PFSK-1 (cell line): ENCODE measurements around the gene DNAH2.
A peak's percentile ranks its signal among the peaks of the same experiment; 100 is the strongest.

Source experiments
- FOXP2 ChIP-seq: optimal IDR thresholded peaks from 2 replicates; pipeline ENCODE3; 2011; ENCODE audit warnings: borderline replicate concordance, control low read depth, inconsistent platforms; ENCODE audit not compliant: insufficient read depth; ENCODE audit errors: extremely low read length, extremely low read depth
- POLR2AphosphoS5 ChIP-seq: IDR thresholded peaks from 2 replicates; pipeline ENCODE4 v1.6.1; 2012; ENCODE audit warnings: low read depth, mild to moderate bottlenecking, control low read depth, low read length, moderate library complexity
- SIN3A ChIP-seq: IDR thresholded peaks from 2 replicates; pipeline ENCODE4 v1.6.1; 2012; ENCODE audit warnings: mild to moderate bottlenecking, low read length, moderate library complexity, borderline replicate concordance; ENCODE audit not compliant: insufficient read depth
- TAF1 ChIP-seq: IDR thresholded peaks from 2 replicates; pipeline ENCODE4 v1.6.1; 2012; ENCODE audit warnings: low read length, control low read depth, borderline replicate concordance; ENCODE audit not compliant: insufficient read depth
- TF ChIP-seq, protein P1 (sequence below), 2 experiments: IDR thresholded peaks; 2 replicates each; pipeline versions ENCODE4 v1.6.1 to v1.8.0; 2011 to 2012; ENCODE audit warnings: low read depth in 2 of 2, low read length in 2 of 2, control low read depth in 1 of 2, inconsistent platforms in 1 of 2, mild to moderate bottlenecking in 1 of 2, moderate library complexity in 1 of 2; ENCODE audit not compliant: insufficient read depth in 1 of 2

Gene DNAH2

DNA sequence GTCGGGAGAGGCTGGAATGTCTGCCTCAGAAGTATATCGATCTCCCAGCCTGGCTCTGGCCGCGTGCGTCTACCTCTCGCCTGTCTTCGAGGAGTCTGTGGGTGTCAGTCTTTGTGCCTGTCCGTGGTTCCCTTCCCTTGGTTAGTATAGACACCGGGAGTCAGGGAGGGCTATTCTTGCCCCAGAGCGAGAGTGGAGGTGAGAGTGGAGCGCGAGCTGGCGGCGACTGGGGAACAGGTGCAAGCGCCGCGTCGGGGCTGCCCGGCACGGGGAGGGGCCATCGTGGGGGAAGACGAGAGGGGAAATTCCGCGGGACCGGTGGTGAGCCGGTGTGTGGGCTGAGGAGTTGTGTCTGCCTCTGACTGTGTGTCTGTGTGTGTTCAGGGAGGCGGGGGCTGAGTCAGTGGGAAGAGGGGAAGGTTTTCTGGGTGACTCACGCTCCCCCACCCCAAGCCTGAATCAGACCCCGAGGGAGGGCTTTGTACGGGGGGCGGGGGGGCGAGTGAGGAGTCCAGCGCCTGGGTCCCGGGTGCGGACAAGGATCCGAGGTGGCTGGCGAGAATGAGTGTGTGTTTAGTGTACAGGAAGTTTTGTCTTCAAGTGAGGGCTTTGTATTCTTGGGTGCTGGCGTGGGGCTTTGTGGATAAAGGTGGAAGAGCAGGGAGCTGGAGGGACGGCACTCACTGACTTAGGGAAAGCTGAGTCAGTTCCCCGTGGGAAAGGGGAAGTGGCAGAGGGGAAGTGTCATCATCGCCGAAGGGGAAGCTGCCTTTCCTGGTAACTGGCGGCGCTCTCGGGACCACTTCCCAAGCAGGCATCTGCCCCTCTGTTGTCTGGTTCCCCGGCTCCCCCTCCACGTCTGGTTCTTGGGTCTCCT lies 125.1 kb downstream of the DNAH2 start:
- TF ChIP-seq TAF1 (no peak), FOXP2 (no peak), POLR2AphosphoS5 (no peak), SIN3A (peak; percentile 90)
- TF ChIP-seq, protein P1, sequence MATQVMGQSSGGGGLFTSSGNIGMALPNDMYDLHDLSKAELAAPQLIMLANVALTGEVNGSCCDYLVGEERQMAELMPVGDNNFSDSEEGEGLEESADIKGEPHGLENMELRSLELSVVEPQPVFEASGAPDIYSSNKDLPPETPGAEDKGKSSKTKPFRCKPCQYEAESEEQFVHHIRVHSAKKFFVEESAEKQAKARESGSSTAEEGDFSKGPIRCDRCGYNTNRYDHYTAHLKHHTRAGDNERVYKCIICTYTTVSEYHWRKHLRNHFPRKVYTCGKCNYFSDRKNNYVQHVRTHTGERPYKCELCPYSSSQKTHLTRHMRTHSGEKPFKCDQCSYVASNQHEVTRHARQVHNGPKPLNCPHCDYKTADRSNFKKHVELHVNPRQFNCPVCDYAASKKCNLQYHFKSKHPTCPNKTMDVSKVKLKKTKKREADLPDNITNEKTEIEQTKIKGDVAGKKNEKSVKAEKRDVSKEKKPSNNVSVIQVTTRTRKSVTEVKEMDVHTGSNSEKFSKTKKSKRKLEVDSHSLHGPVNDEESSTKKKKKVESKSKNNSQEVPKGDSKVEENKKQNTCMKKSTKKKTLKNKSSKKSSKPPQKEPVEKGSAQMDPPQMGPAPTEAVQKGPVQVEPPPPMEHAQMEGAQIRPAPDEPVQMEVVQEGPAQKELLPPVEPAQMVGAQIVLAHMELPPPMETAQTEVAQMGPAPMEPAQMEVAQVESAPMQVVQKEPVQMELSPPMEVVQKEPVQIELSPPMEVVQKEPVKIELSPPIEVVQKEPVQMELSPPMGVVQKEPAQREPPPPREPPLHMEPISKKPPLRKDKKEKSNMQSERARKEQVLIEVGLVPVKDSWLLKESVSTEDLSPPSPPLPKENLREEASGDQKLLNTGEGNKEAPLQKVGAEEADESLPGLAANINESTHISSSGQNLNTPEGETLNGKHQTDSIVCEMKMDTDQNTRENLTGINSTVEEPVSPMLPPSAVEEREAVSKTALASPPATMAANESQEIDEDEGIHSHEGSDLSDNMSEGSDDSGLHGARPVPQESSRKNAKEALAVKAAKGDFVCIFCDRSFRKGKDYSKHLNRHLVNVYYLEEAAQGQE (IDR thresholded peaks at IDR 0.05; ENCODE audit: insufficient read depth in 1 of 2, low read depth in 2 of 2, low read length in 2 of 2): 0 out of 4 replicates have a peak, but pooled peaks of 1 of the 2 experiments have one; percentile 45

- TF ChIP-seq POLR2AphosphoS5: no peak
- TF ChIP-seq FOXP2: no peak
- no peak; the same call in 1 of the 2 replicates for TF ChIP-seq TAF1
- TF ChIP-seq SIN3A: no peak
- TF ChIP-seq, protein P1 (IDR thresholded peaks at IDR 0.05; ENCODE audit: insufficient read depth in 1 of 2, low read depth in 2 of 2, low read length in 2 of 2): no peak
These were observed 125.7 kb downstream of the DNAH2 start for GRCh38 chr17:7843257-7843535.

- TF ChIP-seq SIN3A (peak; percentile 99), POLR2AphosphoS5 (peak; percentile 58), TAF1 (no peak), FOXP2 (no peak)
- TF ChIP-seq, protein P1 (IDR thresholded peaks at IDR 0.05; ENCODE audit: insufficient read depth in 1 of 2, low read depth in 2 of 2, low read length in 2 of 2): no peak
These were observed 126.2 kb downstream of the DNAH2 start for GRCh38 chr17:7843536-7844291.

DNA sequence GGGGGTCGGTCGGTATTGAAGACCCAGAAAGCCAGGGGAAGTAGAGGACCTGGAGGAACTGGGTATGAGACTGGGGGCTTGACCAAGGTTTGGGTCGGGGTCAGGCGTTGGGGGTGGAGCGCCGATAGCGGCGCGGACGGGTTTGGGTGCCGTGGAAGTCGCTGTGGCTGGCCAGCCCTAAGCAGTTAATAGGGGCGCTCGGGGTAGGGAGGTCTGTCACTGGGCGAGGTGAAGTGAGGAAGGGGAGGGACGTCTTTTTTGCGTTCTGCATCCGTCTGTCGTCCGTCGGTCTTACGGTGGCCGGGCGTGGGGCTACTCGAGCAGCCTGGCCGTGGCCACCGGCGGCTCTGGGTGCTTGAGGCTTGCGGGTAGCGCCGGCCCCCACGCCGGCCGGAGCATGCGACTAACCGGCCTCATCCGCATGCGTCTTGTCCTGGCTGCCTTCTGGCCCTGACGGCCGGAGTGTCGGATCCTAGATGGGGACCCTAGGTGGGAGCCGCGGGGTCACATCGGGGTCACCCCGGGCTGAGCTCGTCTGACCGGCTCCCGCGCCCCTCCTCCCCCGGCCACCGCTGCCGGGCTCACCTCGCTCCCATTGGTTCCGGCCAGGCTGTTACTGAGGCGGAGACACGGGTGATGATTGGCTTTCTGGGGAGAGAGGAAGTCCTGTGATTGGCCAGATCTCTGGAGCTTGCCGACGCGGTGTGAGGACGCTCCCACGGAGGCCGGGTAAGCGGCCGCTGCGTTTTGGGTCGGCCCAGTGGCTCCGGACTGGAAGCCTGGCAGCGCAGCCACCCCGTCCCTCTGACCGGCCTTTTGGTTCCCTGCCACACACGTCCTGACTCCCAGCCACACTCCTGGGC lies 127.0 kb downstream of the DNAH2 start:
- TF ChIP-seq TAF1 (no peak), FOXP2 (no peak), SIN3A (no peak), POLR2AphosphoS5 (no peak; the same call in none of the 2 replicates)
- TF ChIP-seq, protein P1 (IDR thresholded peaks at IDR 0.05; ENCODE audit: insufficient read depth in 1 of 2, low read depth in 2 of 2, low read length in 2 of 2): no peak
